Immature natural killer cell (primary cell): Measurements from ENCODE around the gene C11orf65. TPM values are rescaled to one million over a fixed set of nuclear protein-coding genes. Genes with fewer than 3 reads are reported as not detected.

Source experiments
- DNase-seq, 3 donors: peaks; one replicate each; pipeline ENCODE4 v3.0.0; 2022; ENCODE audit warnings: mixed read lengths in 1 of 3
- H3K27ac Mint-ChIP-seq, 6 donors: one replicate each; pipeline ENCODE4 v1.8.0; 2020; ENCODE audit warnings: mixed read lengths in 6 of 6, mild to moderate bottlenecking in 5 of 6, inconsistent platforms in 4 of 6, moderate library complexity in 3 of 6
- H3K27me3 Mint-ChIP-seq, 3 donors: one replicate each; pipeline ENCODE4 v1.8.0; 2020 to 2021; ENCODE audit warnings: low read depth in 3 of 3, mild to moderate bottlenecking in 3 of 3, mixed read lengths in 3 of 3, moderate library complexity in 3 of 3, inconsistent platforms in 1 of 3
- H3K36me3 Mint-ChIP-seq, 3 donors: one replicate each; pipeline ENCODE4 v1.8.0; 2020; ENCODE audit warnings: mixed read lengths in 3 of 3, inconsistent platforms in 2 of 3, mild to moderate bottlenecking in 2 of 3
- H3K4me1 Mint-ChIP-seq, 2 donors: one replicate each; pipeline ENCODE4 v1.8.0; 2020; ENCODE audit warnings: inconsistent platforms in 2 of 2, mild to moderate bottlenecking in 2 of 2, mixed read lengths in 2 of 2, moderate library complexity in 1 of 2
- H3K4me3 Mint-ChIP-seq, 5 donors: one replicate each; pipeline ENCODE4 v1.8.0; 2020; ENCODE audit warnings: mild to moderate bottlenecking in 5 of 5, mixed read lengths in 5 of 5, inconsistent platforms in 3 of 5, moderate library complexity in 3 of 5
- H3K9me3 Mint-ChIP-seq, 6 donors: one replicate each; pipeline ENCODE4 v1.8.0; 2020; ENCODE audit warnings: mild to moderate bottlenecking in 6 of 6, mixed read lengths in 6 of 6, inconsistent platforms in 4 of 6, moderate library complexity in 3 of 6
- polyA plus RNA-seq, 3 donors: library from polyadenylated mRNA; unstranded; fragments of 300-500 nt; fragmentation: Illumina TruSeq; gene quantifications; one replicate each; pipeline ENCODE4 v1.2.3, GENCODE V29; 2021

Gene C11orf65
- polyA plus RNA-seq, 3 donors from 2014 or later, result 0.37 to 1.7 TPM; not detected in 1

GRCh38 chr11:108333403-108333899 lies 133.9 kb downstream of the C11orf65 start:
- Mint-ChIP-seq H3K27me3 (peaks cover 0 to 5% (median 0%) of the 10 kb centered on the region in 3 donors), H3K4me1 (peaks cover 2 to 27% of the 10 kb centered on the region in 2 donors), H3K27ac (peak overlapping the region in 1 of 6 donors; percentile 28), H3K36me3 (peaks cover 36 to 68% (median 50%) of the 10 kb centered on the region in 3 donors), H3K4me3 (no peak overlapping the region), H3K9me3 (no peaks in the 10 kb centered on the region)
- DNase-seq, result no peak

Other genes with a start within 250 kb of the C11orf65 start
- gene NPAT, start 244.9 kb downstream of the C11orf65 start, polyA plus RNA-seq, result 10 to 100 TPM; 15.6 to 30.5 (median 24.1) TPM
- 100 to 1,000 TPM in 1 of 3 donors, 10 to 100 TPM in 2; 57.8 to 111 (median 64.5) TPM for gene ATM, start 244.5 kb downstream of the C11orf65 start, polyA plus RNA-seq
- 10 to 100 TPM; 10.4 to 17.1 (median 16.6) TPM for gene POGLUT3, start 30.9 kb upstream of the C11orf65 start, polyA plus RNA-seq
- gene EXPH5, start 126.2 kb upstream of the C11orf65 start, polyA plus RNA-seq, result 1 to 10 TPM; 1.0 to 2.6 (median 1.6) TPM
- 10 to 100 TPM; 11.8 to 17.2 (median 16.4) TPM for gene DDX10, start 197.5 kb upstream of the C11orf65 start, polyA plus RNA-seq